Activated T-helper 1 cell treated with anti-CD3 and anti-CD28 coated beads, Interleukin-12 subunit alpha, Interleukin-12 subunit beta, Interleukin-2, Interleukin-4 antibody, amounts not matched to agents 30 ng/mL and 10 ng/mL and 1 ng/mL, durations not matched to agents 14 hours and 24 hours and 36 hours (primary cell): ENCODE results near the gene CHAD. TPM values are rescaled to one million over a fixed set of nuclear protein-coding genes. Genes with fewer than 3 reads are reported as not detected.
"Not testable (repeated sequence)": the region's sequence is repeated elsewhere in the genome, so short reads cannot be mapped to it uniquely, and the experiment has no call there.

Experiments
- DNase-seq: peaks from one replicate; pipeline ENCODE4 v3.0.0; 2021; ENCODE audit warnings: low spot score
- H3K27ac Mint-ChIP-seq: one replicate; pipeline ENCODE4 v1.8.0; 2021; ENCODE audit warnings: mild to moderate bottlenecking, mixed read lengths
- H3K27me3 Mint-ChIP-seq: one replicate; pipeline ENCODE4 v1.8.0; 2022; ENCODE audit warnings: mild to moderate bottlenecking, moderate library complexity, mixed read lengths; ENCODE audit not compliant: insufficient read depth
- H3K36me3 Mint-ChIP-seq: one replicate; pipeline ENCODE4 v1.8.0; 2021; ENCODE audit warnings: low read depth, mixed read lengths
- H3K4me1 Mint-ChIP-seq: one replicate; pipeline ENCODE4 v1.8.0; 2021; ENCODE audit warnings: low read depth, mixed read lengths
- H3K4me3 Mint-ChIP-seq: one replicate; pipeline ENCODE4 v1.8.0; 2021; ENCODE audit warnings: mild to moderate bottlenecking, moderate library complexity, mixed read lengths
- H3K9me3 Mint-ChIP-seq: one replicate; pipeline ENCODE4 v1.8.0; 2021; ENCODE audit warnings: mixed read lengths
- intact Hi-C: fragments of 100-400 bp; cut with micrococcal nuclease; formaldehyde crosslinking; loops from one replicate; pipeline ENCODE4 v1.15.1; 2024
- total RNA-seq: library from RNA; stranded (reverse); gene quantifications from 2 replicates; pipeline ENCODE4 v1.2.3, GENCODE V29; 2022

Gene CHAD
- total RNA-seq, 1 donor from 2014 or later: not detected

- no peak for DNase-seq
- H3K9me3 Mint-ChIP-seq: no peaks in the 10 kb centered on the region
- intact Hi-C loops: no loop called here
- H3K27ac Mint-ChIP-seq: no peak overlapping the region
- peaks cover 6% of the 10 kb centered on the region for H3K27me3 Mint-ChIP-seq
- no peak overlapping the region for H3K4me3 Mint-ChIP-seq
- H3K36me3 Mint-ChIP-seq: peaks cover 4% of the 10 kb centered on the region
- H3K4me1 Mint-ChIP-seq: peaks cover 22% of the 10 kb centered on the region
Observed at GRCh38 chr17:50476545-50477315, 8.1 kb upstream of the CHAD start.

- H3K27ac Mint-ChIP-seq, DNase-seq, H3K27me3 Mint-ChIP-seq, H3K4me3 Mint-ChIP-seq, H3K36me3 Mint-ChIP-seq, H3K9me3 Mint-ChIP-seq: not testable (repeated sequence)
- peaks cover 22% of the 10 kb centered on the region for H3K4me1 Mint-ChIP-seq
- intact Hi-C loops: loop anchor here (1.0 kb wide), 1 partner anchor 49 kb away; no protein-coding TSS in a partner anchor
Observed at GRCh38 chr17:50475775-50476544, 7.3 kb upstream of the CHAD start.

- H3K4me3 Mint-ChIP-seq: no peak overlapping the region
- H3K4me1 Mint-ChIP-seq: peaks cover 20% of the 10 kb centered on the region
- H3K27ac Mint-ChIP-seq: no peak overlapping the region
- H3K27me3 Mint-ChIP-seq: peaks cover 11% of the 10 kb centered on the region
- no peak for DNase-seq
- no peaks in the 10 kb centered on the region for H3K9me3 Mint-ChIP-seq
- intact Hi-C loops: loop anchor here (1.0 kb wide), 1 partner anchor 48 kb away; no protein-coding TSS in a partner anchor
- peaks cover 4% of the 10 kb centered on the region for H3K36me3 Mint-ChIP-seq
Observed at GRCh38 chr17:50475362-50475761, 6.7 kb upstream of the CHAD start.

GRCh38 chr17:50474523-50474922 is 5.8 kb upstream of the CHAD start:
- Mint-ChIP-seq H3K36me3 (no peaks in the 10 kb centered on the region), H3K4me3 (no peak overlapping the region), H3K27me3 (peaks cover 14% of the 10 kb centered on the region), H3K9me3 (no peaks in the 10 kb centered on the region), H3K27ac (no peak overlapping the region), H3K4me1 (peaks cover 11% of the 10 kb centered on the region)
- DNase-seq: no peak
- intact Hi-C loops: no loop called here

- DNase-seq: no peak
- Mint-ChIP-seq H3K27ac (no peak overlapping the region), H3K4me3 (no peak overlapping the region), H3K27me3 (peaks cover 16% of the 10 kb centered on the region), H3K36me3 (no peaks in the 10 kb centered on the region), H3K9me3 (no peaks in the 10 kb centered on the region), H3K4me1 (peaks cover 6% of the 10 kb centered on the region)
- intact Hi-C loops: no loop called here
Observed at GRCh38 chr17:50473901-50474300, 5.2 kb upstream of the CHAD start.

- intact Hi-C loops, H3K4me1 Mint-ChIP-seq, H3K9me3 Mint-ChIP-seq, H3K4me3 Mint-ChIP-seq, DNase-seq, H3K36me3 Mint-ChIP-seq, H3K27ac Mint-ChIP-seq: not testable (repeated sequence)
- H3K27me3 Mint-ChIP-seq: peaks cover 22% of the 10 kb centered on the region
Observed at GRCh38 chr17:50472761-50473161, 4.1 kb upstream of the CHAD start.

- H3K9me3 Mint-ChIP-seq: no peaks in the 10 kb centered on the region
- H3K27ac Mint-ChIP-seq: no peak overlapping the region
- H3K27me3 Mint-ChIP-seq: peaks cover 26% of the 10 kb centered on the region
- no peak for DNase-seq
- no peaks in the 10 kb centered on the region for H3K4me1 Mint-ChIP-seq
- no peak overlapping the region for H3K4me3 Mint-ChIP-seq
- intact Hi-C loops: no loop called here
- no peaks in the 10 kb centered on the region for H3K36me3 Mint-ChIP-seq
Observed at GRCh38 chr17:50472286-50472685, 3.6 kb upstream of the CHAD start.

- Mint-ChIP-seq H3K27me3 (peaks cover 28% of the 10 kb centered on the region), H3K4me1 (no peaks in the 10 kb centered on the region), H3K27ac (no peak overlapping the region), H3K4me3 (no peak overlapping the region), H3K9me3 (no peaks in the 10 kb centered on the region), H3K36me3 (no peaks in the 10 kb centered on the region)
- no peak for DNase-seq
- intact Hi-C loops: no loop called here
Observed at GRCh38 chr17:50471009-50471905, 2.6 kb upstream of the CHAD start.

- Mint-ChIP-seq H3K27ac (no peak overlapping the region), H3K9me3 (no peaks in the 10 kb centered on the region), H3K27me3 (peaks cover 25% of the 10 kb centered on the region), H3K4me1 (no peaks in the 10 kb centered on the region), H3K4me3 (no peak overlapping the region), H3K36me3 (no peaks in the 10 kb centered on the region)
- intact Hi-C loops: no loop called here
- no peak for DNase-seq
Observed at GRCh38 chr17:50470426-50470825, 1.7 kb upstream of the CHAD start.

- no peak overlapping the region for H3K27ac Mint-ChIP-seq
- H3K4me3 Mint-ChIP-seq: no peak overlapping the region
- no peak for DNase-seq
- intact Hi-C loops: no loop called here
- H3K27me3 Mint-ChIP-seq: peaks cover 28% of the 10 kb centered on the region
- H3K9me3 Mint-ChIP-seq: no peaks in the 10 kb centered on the region
- no peaks in the 10 kb centered on the region for H3K36me3 Mint-ChIP-seq
- no peaks in the 10 kb centered on the region for H3K4me1 Mint-ChIP-seq
Observed at GRCh38 chr17:50469671-50470305, 1.1 kb upstream of the CHAD start.

GRCh38 chr17:50469208-50469605 is 527 bp upstream of the CHAD start:
- intact Hi-C loops: no loop called here
- no peak overlapping the region for H3K27ac Mint-ChIP-seq
- no peaks in the 10 kb centered on the region for H3K36me3 Mint-ChIP-seq
- no peaks in the 10 kb centered on the region for H3K9me3 Mint-ChIP-seq
- no peak for DNase-seq
- no peaks in the 10 kb centered on the region for H3K4me1 Mint-ChIP-seq
- H3K4me3 Mint-ChIP-seq: no peak overlapping the region
- peaks cover 29% of the 10 kb centered on the region for H3K27me3 Mint-ChIP-seq

- Mint-ChIP-seq H3K27ac (no peak overlapping the region), H3K27me3 (peaks cover 29% of the 10 kb centered on the region), H3K36me3 (no peaks in the 10 kb centered on the region), H3K4me1 (no peaks in the 10 kb centered on the region), H3K4me3 (no peak overlapping the region), H3K9me3 (no peaks in the 10 kb centered on the region)
- no peak for DNase-seq
- intact Hi-C loops: no loop called here
Observed at GRCh38 chr17:50467855-50468303, 801 bp downstream of the CHAD start.
